ENCODE data around the gene SPIRE1.
"Not testable (repeated sequence)": the region's sequence is repeated elsewhere in the genome, so short reads cannot be mapped to it uniquely, and the experiment has no call there.

The SPIRE1 gene

DNA sequence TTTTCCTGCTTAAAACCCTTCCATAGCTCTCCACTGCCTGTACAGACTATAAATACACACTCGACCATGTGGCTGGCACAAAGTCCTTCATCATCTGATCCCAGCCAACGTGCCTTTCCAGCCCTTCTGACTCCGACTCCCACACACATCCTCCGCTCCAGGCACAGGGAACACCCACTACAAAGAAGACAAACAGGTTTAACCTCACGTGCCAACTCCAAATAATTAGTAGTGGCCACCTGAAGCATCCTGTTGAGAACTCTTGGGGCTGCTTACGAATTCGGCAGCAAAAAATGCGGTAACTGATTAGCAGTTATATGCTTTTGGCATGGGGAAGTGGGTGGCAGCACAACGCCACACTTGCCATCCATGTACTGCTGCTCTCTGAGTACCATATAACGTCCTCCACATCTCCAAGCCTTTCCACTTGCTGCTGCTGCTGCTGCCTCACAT, 12.1 kb downstream of the SPIRE1 start:
- DNase-seq: no peak

DNA sequence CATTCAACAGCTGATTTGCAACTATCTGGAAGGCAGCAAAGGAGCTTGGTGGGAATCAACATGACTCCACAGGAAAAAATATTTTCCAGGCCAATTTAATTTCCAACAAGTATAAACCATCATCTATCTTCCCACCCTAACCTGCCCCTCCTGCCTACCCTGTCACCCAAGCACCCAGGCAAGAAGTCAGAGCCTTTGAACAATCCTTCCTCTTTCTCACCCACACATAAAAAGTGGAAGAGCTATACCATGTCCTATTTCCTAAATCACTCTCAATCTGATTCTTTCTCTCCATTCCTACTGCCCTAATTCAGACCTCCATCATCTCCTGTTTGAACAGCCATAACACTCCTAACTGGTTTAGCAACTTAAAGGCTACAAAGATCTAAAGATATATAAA, 12.7 kb downstream of the SPIRE1 start:
- DNase-seq: no peak

DNA sequence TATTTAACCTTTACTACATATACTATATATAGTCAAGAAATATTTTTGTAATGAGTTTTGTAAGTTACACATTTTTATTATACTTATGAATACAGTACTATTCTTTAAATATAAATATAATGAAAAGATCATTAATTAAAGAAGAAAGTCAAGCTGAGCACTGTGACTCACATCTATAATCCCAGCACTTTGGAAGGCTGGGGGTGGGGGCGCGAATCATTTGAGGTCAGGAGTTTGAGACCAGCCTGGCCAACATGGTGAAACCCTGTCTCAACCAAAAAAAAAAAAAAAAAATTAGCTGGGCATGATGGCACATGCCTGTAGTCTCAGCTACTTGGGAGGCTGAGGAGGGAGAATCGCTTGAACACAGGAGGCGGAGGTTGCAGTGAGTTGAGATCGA, 14.2 kb downstream of the SPIRE1 start:
- not testable (repeated sequence) for DNase-seq

DNA sequence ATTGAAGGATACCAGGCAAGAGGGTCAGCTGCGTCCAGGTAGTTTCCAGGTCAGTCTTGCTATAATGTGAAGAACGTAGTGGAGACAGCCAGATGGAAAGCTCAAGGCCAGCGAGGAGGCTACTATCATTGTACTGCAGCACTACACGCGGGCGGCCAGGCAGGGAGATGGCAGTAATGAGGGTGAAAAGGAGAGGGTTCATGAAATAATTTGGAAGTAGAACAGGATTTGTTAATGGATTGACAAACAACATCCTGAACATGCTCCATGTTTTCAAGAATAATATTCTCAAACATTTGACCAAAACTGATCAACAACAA, 17.1 kb downstream of the SPIRE1 start:
- DNase-seq: no peak

DNA sequence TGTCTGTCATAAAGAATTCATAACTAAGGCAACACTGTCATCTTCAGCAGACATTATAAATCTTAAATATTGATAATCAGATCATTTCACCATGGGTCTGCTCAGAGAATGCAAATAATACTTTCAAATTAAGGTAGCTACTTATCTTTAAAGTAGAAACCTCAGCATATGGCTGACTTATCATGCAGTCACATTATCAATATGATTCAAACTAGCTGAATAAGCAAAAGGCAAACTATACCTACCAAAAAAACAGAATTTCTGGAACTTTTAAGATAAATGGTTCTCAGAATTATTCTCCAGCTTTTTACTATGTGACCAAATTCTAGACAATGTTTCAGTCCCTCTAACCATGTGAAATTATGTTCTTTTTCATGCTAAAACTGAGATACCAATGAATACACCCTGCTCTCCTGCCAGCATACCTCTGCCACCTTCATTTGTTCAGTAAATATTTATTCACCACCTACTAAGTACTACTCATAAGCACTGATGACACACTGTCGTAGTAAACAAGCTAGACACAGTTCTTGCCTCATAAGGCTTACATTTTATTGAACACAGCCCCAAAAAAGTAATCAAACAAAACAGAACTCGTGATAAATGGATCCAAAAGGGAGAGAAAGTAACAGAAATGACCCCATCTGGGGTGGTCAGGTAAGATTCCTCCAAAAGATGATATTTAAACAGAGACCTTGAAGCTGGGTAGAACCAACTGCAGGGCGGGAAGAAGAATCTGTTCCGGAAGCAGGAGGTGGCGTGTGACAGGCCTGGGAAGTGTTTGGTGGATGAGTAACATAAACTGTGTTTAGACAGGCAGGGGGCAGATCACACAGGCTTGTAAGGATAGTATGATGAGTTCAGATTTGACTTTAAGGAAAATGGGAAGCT, 17.7 kb downstream of the SPIRE1 start:
- no peak for DNase-seq

DNA sequence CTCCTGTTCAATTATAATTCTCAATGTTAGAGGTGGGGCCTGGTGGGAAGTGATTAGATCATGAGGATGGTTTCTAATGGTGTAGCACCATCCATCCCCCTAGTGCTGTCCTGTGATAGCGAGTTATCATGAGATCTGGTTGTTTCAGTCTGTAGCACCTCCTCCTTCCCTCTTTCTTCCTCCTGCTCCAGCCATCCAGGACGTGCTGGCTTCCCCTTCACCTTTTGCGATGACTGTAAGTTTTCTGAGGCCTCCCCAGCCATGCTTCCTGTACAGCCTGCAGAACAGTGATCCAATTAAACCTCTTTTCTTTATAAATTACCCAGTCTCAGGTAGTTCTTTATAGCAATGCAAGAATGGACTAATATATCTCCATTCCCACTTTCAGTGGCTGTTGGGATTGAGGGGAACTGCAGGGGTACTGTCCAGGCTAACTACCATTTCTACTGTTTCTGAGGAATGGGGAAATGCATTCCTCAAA, 19.2 kb downstream of the SPIRE1 start:
- no peak for DNase-seq

DNA sequence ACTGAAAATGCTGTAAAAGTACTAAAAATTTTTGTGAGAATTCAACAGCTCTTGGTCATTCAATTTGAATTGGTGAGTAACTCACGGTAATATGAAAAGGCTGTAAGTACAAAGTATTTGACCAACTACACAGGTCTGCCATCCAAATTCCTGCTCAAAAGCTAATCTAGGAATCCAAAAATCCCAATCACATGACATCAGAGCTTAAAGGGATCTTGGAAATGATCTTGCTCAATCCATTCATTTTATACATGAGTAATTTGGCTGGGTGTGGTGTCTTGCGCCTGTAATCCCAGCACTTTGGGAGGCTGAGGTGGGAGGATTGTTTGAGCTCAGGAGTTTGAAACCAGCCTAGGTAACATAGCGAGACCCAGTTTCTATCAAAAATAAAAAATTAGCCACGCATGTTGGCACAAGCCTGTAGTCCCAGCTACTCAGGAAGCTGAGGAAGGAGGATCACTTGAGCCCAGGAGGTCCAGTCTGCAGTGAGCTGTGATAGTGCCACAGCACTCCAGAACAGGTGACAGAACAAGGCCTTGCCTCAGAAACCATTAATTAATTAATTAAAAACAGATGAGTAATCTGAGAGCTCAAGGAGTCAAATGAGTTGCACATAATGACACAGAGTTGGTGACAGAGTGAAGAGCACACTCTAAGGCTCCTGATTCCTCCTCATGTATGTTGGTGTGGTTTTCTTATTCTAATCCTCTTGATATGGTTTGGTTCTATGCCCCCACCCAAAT, 19.8 kb downstream of the SPIRE1 start:
- DNase-seq: no peak

DNA sequence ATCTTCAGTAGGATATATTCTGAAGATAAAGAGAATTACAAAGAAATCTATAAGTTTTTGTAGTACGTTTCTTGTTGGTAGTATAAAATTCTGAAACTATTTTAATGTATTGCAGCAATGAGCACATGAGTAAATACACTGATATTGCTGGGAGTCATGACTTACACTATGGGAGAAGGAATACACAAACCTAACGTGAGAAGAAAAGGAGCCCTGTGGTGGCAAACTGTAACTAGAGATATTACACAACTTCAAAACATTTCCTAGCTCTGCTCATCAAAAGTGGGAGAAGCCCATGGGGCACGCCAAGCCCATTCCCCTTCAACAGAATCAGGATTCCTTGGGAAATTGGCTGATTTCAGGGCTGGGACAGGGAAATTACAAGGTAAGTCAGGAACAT, 20.5 kb downstream of the SPIRE1 start:
- DNase-seq: no peak

DNA sequence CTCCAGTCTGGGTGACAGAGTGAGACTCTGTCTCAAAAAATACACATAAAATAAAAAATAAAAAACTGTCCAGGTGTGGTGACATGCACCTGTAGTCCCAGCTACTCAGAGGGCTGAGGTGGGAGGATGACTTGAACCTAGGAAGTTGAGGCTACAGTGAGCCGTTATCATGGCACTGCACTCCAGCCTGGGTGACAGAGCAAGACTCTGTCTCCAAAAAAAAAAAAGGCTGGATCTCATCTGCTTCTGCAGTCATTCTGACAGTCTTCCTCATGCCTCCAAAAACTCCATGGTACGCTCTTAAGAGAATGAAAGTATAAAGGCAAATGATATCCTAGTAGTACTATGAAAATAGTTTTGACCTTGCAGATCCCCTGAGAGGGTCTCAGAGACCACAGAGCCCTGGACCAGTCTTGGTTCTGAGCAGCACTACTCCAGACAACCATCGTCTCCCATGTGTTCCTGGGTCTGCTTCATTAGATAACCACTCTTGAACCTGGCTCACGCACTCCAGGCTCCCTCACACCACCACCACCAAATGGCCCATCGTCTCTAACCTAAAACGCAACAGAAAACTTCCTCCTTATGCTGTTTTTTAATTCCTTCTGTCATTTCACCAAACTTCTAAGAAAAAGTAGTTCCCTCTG, 26.0 kb downstream of the SPIRE1 start:
- DNase-seq: no peak

DNA sequence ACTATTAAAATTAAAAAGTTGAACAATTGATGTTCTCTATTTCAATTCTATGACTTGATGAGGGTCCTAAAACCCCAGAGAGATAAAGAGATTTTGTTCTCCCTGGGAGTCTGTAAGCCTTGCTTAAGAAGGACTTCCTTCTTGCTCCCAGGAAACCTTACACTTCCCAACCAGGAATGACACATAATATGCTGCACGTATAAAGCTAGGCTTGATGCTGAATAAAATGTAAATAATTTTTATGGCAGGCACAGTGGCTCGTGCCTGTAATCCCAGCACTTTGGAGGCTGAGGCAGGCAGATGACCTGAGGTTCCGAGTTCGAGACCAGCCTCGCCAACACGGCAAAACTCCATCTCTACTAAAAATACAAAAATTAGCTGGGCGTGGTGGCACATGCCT, 27.8 kb downstream of the SPIRE1 start:
- no peak for DNase-seq

DNA sequence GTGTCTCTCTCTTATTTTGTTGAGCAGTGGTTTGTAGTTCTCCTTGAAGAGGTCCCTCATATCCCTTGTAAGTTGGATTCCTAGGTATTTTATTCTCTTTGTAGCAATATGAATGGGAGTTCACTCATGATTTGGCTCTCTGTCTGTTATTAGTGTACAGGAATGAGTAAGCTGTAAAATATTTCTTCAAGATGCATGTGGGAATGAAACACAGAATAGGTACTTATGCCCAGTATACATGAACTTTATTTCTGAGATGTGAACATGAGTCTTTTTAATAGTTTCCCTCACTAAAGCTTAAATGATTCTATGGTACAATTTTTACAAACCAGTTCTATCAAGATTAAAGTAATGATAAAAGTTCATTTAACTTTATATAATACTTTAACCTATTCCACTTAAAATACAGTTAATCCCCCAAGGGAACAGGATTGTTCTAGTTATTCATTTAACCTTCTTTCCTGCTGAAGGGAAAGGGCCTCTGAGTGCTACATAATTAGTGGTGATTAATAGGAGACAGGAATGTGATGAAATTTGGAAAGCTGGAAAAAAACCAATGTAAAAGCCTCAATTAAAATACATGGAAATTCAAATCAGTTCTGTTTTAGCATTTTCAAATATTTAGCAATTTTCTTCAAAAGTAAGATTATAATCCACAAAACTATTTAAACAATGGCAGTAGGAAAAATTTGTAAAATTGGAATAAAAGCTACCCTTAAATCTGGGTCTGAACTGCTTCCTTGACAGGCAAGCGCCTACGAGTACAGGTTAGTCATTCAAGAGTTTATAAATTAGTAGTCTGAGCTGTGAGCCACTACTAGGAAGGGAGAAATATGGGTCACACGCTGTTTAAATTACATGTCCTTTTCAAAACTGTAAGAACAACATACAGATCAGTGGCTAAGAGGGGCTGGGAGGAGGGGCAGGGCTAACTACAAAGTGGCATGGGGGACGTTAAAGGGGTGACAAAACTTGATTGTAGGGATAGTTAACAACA, 28.9 kb downstream of the SPIRE1 start:
- no peak for DNase-seq

DNA sequence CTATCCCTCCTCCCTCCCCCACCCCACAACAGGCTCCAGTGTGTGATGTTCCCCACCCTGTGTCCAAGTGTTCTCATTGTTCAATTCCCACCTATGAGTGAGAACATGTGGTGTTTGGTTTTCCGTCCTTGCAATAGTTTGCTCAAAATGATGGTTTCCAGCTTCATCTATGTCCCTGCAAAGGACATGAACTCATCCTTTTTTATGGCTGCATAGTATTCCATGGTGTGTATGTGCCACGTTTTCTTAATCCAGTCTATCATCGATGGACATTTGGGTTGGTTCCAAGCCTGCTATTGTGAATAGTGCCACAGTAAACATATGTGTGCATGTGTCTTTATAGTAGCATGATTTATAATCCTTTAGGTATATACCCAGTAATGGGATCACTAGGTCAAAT, 30.7 kb downstream of the SPIRE1 start:
- DNase-seq: not testable (repeated sequence)

DNA sequence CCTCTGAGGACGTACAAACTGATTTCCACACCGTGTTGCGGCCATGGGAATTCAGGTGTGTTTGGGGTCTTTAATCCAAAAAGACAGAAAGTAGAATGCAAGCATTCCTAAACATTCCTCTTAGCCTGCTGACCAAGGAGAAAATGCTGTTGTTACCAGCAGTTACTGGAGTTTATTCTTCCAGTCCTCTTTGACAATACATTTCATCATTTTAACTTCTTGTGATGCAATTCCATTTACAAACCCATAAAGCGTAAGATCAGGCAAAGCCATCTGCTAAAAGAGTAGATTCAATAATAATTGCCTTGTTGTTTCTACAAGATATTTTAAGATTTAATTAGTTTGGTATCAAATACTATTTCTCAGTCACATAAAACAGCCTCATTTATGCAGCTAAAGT, 32.7 kb downstream of the SPIRE1 start:
- DNase-seq: no peak

DNA sequence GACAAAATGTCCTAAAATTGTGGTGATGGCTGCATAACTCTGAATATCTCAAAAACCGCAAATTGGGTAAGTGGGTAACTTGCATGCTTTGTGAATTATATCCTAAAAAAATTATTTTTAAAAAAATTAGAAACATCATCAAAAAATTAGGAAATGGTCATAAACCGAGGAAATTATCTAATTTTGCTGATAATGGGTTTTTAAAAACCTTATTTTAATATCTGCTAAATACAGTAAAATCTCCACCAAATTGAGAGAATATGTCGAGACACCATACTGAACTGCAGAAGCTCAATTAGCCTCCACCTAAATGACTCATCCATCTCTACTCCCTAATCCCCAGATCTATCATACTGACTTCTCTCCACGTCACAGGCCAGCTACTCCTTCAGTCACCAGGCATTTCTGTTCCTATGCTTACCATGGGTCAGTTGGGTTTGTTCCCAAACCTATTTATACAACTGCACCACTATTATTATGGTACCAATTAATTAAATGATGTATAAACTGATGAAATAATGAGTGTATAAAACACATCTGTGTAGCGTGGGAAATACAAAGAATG, 36.1 kb downstream of the SPIRE1 start:
- no peak for DNase-seq

DNA sequence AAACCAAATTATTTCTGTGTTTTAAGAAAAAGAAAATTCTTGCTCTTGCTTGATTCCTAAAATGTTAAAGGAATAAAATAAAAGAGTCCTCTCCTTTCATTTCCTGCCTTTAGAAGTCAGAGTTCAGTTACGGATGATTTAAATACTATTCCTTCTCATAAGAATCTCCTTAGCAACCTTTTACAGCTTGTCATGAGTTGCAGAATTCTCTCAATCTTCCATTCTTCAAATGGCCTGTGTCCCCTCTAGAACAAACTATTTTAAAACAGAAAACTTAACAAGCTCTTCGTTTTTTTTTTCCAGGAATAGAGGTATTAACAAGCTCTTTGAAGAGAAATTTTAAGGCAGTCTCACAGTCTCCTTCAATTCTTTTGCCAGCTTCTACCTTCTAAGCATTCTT, 42.2 kb downstream of the SPIRE1 start:
- DNase-seq: no peak

DNA sequence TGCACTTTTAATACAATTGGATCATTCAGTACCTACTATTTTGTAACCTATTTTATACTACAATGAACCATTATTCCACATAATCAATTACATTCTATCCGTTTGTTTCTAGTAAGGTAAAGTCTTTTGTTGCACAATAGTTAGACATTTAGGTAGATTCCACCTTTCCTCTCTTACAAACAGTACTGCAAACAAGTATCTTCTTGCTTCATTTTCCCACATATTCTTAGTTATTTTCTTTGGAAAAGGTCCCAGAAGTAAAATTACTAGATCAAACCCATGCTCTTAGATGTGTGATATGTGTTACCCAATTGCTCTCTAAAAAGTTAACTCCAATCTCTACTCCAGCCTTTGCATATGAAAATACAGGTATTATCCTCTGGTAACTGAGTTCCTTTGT, 49.6 kb downstream of the SPIRE1 start:
- no peak for DNase-seq

DNA sequence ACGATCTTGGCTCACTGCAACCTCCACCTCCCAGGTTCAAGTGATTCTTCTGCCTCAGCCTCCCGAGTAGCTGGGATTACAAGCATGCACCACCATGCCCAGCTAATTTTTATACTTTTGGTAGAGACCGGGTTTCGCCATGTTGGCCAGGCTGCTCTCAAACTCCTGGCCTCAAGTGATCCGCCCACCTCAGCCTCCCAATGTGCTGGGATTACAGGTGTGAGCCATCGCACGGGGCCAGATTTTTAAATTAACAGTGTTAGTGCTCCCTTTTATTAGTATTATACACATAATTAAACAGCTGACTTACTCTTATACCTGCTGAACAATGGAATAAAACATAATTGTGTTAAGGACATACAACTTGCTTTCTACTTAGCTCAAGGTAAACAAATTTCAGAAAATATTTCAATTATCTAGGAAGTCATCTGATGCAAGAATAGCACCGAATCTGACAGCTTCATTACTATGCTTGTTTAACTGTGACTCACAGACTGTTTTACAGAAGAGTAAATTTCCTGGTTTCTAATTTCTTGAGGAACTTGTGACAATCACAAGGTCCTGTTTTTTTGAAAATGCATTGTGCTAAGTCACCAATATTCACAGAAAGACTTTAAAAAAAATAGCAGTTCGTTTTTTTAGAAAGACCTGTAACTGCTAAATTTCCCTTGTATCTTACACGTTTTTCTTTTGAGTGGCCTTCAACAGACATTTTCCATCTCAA, 51.2 kb downstream of the SPIRE1 start:
- peak; percentile 42 for DNase-seq

DNA sequence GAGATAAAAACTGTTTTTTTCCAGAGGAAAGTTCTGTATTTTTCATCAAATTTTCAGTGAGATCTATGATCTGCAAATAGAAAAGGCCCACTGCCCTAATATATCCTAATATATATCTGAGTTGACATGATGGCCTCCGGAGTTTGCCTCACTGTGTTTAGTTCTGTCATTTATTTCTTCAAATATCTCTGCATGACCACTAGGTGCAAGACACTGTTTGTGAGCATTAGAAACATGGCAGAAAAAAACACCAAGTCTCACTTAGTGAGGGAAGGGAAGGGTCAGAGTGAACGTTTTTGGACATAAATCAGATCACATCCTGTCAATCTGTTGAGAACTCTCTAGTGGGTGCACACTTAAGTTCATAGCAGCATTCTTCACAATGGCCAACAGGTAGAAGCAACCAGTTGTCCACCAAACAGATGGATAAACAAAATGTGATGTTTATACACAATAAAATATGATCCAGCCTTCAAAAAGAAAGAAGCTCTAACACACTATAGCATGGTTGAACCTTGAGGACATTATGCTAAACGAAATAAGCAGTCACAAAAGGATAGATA, 53.4 kb downstream of the SPIRE1 start:
- DNase-seq: no peak

DNA sequence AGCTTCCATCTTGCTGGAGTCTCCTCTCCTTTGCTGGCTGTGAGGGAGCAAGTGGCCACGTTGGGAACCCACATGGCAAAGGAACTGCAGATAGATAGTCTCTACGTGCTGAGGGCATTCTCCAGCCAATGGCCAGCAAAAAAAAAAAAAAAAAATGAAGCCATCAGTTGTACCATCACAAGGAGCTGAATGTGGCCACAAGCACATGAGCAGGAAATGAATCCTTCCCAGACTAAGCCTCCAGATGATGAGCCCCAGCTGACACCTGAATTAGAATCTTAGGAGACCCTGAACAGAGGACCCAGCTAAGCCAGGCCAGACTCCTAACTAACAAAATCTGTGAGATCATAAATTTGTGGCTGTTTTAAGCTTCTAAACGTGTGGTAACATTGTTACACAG, 57.9 kb downstream of the SPIRE1 start:
- DNase-seq: no peak

DNA sequence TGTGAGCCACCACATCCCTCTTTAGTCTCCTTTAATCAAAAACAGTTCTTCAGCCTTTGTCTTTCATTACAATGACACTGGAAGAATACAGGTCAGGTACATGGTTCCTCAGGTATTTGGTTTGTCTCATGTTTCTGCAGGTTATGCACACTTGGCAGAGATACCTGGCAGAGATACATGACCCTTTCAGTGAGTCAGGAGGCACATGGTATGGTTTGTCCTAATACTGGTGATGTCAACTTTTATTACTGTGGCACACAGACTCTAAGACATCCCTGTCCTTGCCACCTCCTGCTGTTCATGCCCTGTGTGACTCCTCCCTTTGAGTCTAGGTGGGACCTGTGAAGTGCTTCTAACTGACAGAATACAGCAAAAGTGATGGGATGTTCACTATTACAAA, 58.4 kb downstream of the SPIRE1 start:
- no peak for DNase-seq

All from SIG-M5 (cell line).